Stimulated activated CD8-positive, alpha-beta memory T cell treated with anti-CD3 and anti-CD28 coated beads, Interleukin-2, amount 100 ng/mL, for 1 hour (primary cell): ENCODE measurements around the gene KIRREL3.
A peak's percentile ranks its signal among the peaks of the same experiment; 100 is the strongest.

Experiments
- DNase-seq, 2 donors: peaks; one replicate each; pipeline ENCODE4 v3.0.0-alpha.2; 2020; ENCODE audit warnings: low read depth in 2 of 2

The KIRREL3 gene

DNA sequence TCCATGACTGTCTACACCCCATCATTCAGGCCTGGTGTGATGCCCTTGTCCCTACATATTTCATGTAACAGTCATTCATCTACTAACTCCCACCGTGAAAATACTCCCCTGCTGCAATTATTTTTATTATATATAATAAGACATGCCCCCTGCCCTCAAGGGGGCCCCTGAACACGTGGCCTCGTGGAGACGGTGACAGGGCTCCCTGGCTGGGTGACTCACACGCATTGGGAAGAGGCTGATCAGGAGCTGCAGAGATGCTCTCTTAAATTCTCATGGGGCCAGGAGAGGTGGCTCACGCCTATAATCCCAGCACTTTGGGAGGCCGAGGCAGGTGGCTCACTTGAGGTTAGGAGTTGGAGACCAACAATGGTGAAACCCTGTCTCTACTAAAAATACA, 556.5 kb downstream of the KIRREL3 start:
- DNase-seq: no peak

- DNase-seq: no peak
Observed at GRCh38 chr11:126443120-126443519, 557.5 kb downstream of the KIRREL3 start.

DNA sequence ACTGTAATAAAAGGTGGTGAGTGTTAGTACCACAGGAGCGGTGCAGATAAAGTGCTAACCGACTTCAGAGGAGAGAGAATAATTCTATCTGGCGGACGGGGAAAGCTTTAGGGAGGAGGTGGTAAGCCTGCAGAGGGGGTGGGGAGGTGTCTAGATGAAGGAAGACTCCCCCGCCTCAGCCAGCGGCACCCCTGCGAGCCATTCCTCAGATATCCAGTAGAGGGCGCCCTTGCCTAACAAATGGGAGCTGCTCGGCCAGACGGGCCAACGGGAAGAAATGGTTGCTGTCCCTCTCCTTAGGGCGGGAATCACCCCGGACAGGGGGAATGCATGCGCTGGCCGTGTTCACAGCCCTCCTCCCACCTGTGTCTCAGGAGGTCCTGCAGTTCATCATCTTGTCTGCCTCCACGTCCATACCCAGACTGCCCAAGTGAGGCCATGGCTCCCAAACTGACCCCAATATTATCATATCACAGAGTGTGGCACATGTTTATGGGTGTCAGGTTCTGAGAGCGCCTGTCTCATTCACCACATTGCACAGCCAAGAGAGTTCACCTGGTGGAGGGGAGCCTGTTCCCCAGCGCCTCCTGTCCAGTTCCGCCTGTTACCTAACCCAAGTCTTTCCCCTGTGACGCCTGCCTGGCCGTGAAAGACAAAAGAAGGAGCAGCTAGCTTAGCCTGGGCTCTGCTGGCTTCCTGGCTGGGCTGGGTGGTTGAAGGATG, 559.6 kb downstream of the KIRREL3 start:
- peak; percentile 44 to 50 for DNase-seq

DNA sequence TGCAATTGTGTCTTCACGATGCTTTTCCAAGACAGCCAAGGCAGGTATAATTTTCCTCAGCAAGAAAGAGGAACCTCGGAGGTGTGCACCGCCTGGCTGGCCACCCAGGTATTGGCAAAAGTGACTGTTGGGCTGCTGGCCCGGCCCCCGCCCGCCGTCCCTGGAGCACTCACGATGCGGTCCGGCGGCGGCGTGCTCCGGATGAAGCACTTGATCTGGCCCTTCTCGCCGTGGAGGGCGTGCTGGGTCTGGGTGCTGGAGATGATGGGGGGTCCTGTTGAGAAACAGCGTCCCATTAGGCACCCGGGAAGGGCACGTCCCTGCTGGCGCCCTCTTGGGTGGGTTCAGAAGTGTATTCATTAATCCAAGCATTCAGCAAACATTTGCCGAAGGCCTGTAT, 560.3 kb downstream of the KIRREL3 start:
- no peak for DNase-seq

DNA sequence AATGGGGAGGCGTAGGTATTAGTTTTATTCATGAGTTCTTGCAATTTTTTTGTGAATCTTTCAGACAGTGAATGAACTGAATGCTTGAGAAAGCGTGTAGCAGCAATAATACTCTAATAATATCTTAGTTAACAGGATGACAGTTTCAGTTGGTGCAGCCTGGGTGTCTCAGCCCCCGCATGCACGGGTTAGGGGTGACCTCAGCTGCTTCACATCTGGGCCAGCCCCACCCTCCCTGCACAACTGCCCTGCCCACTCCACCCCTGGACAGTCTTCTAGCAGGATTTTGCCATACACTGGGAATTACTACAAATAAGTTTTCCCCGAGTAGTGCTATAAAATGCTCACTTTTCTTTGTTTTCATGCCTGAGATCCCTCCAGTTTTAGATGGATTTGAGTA, 561.9 kb downstream of the KIRREL3 start:
- DNase-seq: no peak

DNA sequence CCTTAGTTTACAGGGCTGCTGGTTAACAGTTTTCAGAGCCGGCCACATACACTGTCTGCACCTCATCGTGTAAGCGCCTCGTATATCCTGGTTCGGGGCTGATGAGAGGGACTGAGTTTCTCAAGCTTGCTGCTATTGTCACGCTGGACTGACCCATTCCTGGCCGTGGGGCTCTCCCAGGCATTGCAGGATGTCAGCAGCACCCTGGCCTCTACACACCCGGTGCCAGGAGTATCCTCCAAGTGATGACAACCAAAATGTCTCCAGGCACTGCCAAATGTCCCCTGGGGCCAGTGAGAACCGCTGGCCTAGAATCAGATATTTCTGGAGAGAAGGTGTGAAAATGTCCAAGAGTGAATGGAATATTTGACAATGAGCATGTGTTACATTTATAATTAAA, 562.3 kb downstream of the KIRREL3 start:
- DNase-seq: no peak

- no peak for DNase-seq
Observed at GRCh38 chr11:126437731-126438130, 562.8 kb downstream of the KIRREL3 start.

DNA sequence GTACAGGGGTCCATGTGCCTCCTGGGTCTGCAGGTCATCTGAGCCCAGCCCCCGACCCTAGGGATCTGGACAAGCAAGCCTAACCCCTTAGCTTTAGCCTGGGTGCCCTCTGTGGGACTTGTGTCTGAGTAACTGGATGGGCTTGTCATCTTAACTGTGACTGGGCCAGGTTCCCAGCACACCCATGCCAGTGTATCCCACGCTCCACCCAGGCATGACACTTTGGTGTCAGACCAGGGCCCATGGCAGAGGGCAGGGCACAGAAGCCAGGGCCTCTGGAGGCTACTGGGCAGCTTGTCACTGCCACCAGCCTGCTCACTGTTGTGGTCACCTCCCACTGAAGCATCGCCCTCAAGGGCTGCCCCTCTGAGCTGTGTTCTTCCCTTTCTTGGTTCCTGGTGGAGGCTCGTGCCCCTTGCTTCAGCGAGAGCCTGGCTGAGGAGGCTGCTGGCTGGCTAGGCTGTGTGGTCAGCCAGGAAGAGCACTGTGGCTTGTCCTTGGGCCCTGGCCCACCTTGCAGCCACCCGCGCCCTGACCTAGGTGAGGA, 564.3 kb downstream of the KIRREL3 start:
- no peak for DNase-seq

- no peak for DNase-seq
Observed at GRCh38 chr11:126434950-126435335, 565.6 kb downstream of the KIRREL3 start.

- DNase-seq: no peak
Observed at GRCh38 chr11:126433989-126434949, 566.3 kb downstream of the KIRREL3 start.

DNA sequence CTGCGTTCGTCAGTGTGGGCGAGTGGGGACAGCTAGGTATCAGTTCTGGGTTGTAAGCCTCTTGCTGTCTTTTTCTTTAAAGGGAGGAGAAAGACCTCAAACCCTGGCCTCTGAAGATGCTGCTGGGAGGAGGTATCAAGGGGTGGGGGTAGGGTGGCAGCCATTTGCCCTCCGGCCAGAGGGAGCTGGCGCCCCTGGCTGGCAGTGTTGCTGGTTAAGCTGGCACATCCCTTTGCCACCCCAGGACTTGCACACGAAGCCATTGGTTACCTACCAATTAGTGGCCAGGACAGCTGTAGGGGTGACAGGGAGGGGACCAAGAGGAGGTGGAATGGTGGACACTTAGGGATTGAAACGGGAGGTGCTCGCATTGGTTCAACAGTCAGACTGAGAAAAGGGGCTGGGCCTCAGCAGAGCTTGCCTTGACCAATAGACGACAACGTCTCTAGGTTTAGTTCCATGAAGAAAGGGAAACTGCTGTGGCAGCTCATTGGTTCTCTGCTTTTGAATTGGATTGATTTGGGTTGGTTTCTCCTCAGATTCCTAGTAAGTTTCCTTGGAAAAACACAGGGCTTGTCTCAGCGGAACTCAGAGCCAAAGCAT, 567.2 kb downstream of the KIRREL3 start:
- DNase-seq: no peak

DNA sequence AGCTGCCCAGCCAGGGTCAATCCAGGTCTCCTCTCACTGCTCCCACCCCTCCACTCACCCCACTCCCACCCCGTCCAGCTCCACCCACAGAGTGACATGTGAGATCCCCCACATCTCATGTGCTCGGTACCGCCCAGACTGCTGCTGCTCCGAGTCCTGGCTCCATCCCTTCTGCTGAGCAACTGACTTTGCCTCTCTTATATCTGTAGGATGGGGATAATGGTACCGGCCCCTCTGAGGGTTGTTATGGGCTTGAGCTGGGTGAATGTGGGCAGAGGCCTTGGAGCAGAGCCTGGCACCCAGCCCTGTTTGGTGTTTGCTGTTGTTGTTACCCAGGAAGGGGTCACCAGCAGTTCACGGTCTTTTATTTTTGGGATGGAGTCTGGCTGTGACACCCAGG, 568.0 kb downstream of the KIRREL3 start:
- DNase-seq: no peak

GRCh38 chr11:126432065-126432461, 568.5 kb downstream of the KIRREL3 start:
- no peak for DNase-seq

GRCh38 chr11:126431401-126432064, 569.0 kb downstream of the KIRREL3 start:
- no peak for DNase-seq

DNA sequence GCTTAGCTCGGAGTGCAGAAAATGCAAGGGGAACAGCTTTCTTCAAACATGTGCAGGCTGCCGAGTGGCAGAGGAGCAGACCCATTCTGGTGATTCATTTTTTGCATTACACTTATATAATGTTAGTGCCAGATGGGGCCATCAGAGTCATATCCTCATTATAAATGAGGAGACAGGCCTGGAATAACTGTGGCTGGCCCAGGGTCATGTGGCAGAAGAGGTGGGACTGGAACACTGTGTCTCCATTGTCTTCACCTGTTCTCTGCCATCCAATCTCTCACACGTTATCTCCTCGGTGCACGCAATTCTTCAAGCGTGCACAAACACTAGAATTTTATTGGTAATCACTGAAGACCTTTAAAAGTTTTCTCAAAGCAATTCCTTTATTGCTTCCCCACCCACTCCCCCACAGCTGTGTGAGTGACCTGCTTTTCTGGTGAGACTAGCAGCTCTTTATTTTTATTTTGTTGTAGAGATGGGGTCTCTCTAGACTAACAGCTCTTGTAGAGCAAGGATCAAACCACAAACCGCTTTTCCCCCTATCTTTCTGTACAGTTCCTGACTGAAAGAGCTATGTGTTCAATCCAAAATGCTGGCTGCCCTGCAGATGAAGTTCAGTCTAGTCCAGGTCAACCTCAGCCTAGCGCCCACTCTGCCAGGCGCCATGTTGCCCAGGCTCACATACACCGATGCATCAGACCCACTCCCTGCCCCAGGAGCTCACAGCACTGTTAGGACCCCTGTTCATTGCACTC, 569.8 kb downstream of the KIRREL3 start:
- no peak for DNase-seq

- DNase-seq: no peak
Observed at GRCh38 chr11:126426820-126427749, 573.5 kb downstream of the KIRREL3 start.

DNA sequence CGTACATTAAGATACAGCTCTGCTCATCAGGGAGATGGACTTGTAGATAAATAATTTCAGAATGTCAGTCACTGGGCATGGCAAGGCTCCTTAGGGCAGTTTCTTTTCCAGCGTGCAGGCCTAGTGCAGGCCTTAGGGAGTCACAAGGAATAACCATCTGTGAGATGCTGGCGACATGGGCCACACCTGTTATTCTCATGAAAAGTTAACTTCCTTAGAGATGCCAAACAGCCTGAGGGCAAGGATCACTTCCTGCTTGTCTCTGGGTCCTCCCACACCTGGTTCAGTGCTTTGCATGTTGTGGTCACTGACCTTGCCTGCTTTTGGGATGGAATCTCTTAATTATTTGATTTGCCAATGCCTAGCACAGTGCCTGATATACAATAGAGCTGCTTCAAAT, 574.5 kb downstream of the KIRREL3 start:
- no peak for DNase-seq

- DNase-seq: no peak
Observed at GRCh38 chr11:126424471-126425039, 576.0 kb downstream of the KIRREL3 start.

- no peak for DNase-seq
Observed at GRCh38 chr11:126423743-126424142, 576.8 kb downstream of the KIRREL3 start.

- no peak for DNase-seq
Observed at GRCh38 chr11:126423154-126423553, 577.4 kb downstream of the KIRREL3 start.
